Activated CD4-positive, alpha-beta T cell treated with anti-CD3 and anti-CD28 coated beads, Interleukin-2, amount 50 U/mL, for 48 hours (primary cell): Measurements from ENCODE around the gene YWHAH.
A peak's percentile ranks its signal among the peaks of the same experiment; 100 is the strongest.

Experiments
- DNase-seq, 2 experiments: peaks; one replicate each; pipeline ENCODE4 v3.0.0-alpha.2; 2020

YWHAH gene

DNA sequence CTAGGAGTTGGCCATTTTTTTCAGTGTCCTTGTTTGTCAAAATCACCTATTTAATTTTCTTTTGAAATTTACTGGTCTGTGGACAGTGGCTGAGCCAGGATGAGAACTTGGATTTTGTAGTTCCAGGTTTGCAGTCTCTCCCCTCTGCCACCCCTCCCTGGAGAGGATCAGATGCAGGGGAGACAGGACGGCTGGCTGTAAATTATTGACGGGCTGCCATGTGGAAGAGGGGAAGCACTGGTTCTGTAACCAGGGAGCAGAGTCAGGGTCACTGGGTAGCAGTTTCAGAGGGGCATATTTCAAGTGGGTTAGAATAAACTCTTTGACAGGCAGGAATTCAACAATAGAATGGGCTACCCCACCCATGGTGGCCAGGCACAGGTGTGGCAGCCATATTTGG, 20.6 kb upstream of the YWHAH start:
- DNase-seq, result no peak

DNA sequence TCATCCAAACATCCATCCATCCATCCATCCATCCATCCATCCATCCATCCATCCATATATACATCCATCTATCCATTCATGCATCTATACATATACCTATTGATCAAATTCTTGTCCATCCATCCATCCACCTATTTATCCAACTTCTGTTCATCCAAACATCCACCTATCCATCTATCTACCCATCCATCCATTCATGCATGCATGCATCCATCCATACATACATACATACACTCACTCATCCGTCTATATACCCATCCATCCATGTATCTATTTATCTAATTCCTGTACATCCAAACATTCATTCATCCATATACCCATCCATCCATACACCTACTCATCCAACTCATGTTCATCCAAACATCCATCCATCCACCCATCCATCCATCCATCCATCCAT, 19.3 kb upstream of the YWHAH start:
- no peak for DNase-seq

DNA sequence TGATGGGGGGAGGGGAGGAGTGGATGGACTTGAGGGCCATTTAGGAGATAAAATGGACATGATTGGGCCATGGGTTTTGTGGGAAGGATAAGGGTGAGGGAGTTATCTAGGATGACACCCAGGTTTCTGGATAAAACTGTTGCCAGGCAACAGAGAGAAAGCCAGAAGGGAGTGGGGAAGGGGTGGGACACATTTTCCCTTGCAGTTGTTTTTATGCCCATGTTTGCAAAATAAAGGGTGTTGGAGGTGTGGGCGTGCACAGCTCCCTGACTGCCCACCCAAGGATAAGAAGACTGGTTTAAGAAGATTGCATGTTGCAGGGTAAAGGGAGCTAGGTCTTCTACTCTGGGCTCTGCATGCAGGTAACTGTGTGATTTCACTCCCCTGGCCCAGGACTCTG, 18.3 kb upstream of the YWHAH start:
- no peak for DNase-seq

DNA sequence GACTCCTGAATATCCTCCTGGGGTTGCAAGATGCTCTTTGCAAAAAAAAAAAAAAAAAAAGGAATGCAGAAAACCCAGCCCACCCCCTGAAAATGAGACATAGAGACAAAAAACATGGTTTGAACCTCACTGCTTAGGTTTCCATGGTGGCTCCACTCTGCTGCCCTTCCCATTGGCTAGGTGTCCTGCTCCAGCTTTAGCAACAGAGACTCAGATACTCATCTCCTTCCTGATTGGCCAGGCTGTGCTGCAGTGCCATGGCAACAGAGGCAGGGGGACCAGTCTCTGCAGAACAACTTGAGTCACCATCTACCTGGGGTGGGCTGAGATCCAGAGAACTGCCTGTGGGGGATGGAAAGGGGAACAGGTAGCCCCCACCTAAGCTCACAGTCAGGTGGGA, 17.4 kb upstream of the YWHAH start:
- no peak for DNase-seq

DNA sequence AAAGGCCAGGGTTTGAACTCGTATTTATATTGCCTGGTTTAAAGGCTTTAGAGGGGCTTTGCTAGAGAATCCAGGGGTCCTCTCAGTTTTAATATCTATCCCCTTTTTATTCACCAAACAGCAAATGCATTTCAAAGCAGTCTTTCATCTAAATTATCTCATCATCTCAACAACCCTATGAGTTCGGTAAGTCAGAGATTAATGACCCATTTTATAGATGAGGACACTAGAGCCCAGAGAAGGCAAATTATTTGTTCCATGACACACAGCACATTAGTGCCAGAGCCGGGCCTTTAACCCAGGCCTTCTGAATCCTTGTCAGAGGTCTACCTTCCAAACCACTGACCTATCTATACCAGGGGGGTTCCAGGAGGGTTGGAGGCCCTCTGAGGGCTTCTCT, 16.8 kb upstream of the YWHAH start:
- no peak for DNase-seq

DNA sequence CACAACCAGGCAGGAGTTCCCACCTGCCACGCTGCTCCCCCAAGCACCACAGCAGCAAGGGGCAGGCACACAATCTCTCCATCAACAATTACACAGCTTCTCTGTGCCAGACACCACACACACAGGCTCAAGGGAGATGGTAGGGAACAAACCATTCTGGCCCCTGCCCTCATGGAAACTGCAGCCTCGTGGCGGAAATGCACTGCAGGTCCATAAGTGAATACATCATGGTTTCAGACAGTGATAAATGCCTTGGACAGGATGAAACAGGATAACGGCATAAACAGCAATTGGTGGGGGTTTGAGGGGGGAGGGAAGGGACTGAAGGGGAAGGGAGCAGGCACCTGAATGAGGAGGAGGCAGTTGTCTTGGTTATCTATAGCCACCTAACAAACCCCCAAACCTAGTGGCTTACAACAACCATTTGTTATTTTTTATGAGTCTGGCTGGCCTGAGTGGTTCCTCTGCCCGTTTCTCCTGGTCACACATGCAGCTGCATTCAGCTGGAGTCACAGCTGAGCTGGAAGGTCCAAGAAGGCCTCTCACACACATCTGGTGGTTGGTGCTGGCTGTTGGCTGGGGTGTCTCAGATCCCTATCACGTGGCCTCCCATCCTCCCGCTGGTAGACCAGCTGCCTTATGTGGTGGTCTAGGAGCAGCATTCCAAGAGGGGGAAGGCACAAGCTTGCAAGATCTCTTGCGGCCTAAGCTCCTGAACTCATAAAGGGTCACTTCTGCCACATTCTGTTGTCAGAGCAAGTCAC, 15.0 kb upstream of the YWHAH start:
- DNase-seq, result no peak

DNA sequence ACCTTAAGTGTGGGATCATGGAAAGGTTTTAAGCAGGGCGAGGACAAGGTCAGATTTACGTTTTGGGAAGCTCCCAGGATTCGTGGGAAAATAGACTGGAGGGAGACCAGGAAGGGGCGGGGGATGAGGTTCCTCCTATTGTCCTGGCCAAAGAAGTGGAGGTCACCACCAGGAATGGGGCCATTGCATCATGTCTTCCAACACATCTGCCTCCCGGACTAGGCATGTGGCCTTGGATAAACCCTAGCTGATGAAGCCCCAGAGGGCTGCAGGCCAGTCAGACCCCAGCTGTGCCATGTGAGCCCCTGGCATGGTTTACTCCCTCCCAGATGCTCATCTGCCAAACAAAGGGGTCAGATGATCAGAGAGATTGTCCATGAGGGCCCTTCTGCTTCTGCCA, 11.5 kb upstream of the YWHAH start:
- no peak for DNase-seq

DNA sequence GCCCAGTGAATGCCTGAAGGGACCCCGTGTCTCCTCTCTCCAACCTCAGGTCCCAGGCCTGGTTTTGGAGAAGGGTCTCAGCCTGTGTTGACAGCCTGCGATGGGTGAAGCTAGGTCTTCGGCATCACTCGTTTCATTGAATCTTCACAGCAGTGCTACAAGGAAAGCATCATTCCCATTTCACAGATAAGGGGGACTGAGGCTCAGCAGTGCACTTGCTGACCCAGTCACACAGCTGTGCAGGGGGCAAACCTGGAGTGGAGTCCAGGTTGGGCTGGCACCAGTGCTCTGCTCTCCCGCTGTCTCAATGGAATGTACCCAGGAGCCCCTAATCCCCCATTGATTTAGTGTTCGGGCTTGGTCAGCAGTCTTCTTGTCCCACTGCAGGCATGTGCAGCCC, 10.9 kb upstream of the YWHAH start:
- no peak for DNase-seq

DNA sequence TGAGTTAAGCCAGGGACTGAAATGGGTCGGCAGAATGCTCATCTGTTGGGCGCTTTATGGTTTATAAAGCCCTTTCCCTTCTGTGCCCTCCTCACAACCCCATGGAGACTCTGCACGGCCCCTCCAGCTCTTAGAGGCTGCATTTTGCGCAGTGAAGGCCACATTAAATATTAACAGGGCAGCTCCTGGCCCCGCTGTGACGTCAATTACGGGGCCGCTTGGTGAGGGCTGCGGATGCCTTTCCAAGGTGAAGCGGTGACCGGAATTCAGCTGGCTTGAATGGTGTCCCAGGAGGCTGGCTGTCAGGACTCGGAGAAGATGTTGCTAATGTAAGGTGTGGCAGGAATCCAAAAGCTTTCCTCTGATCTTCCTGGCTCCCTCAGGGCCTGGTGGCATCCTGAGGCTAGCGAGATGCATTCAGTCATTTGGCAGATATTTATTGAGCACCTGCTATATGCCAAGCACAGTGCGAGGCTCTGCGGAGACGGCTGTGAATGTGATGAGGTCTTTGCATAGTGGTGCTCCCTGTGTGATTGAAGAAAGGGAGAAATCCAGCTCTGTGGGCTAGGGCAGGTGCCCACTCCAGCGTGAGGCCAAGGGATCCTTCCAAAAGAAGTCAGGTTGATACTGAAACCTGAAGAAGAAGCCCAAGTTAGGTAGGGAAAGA, 10.4 kb upstream of the YWHAH start:
- no peak for DNase-seq

DNA sequence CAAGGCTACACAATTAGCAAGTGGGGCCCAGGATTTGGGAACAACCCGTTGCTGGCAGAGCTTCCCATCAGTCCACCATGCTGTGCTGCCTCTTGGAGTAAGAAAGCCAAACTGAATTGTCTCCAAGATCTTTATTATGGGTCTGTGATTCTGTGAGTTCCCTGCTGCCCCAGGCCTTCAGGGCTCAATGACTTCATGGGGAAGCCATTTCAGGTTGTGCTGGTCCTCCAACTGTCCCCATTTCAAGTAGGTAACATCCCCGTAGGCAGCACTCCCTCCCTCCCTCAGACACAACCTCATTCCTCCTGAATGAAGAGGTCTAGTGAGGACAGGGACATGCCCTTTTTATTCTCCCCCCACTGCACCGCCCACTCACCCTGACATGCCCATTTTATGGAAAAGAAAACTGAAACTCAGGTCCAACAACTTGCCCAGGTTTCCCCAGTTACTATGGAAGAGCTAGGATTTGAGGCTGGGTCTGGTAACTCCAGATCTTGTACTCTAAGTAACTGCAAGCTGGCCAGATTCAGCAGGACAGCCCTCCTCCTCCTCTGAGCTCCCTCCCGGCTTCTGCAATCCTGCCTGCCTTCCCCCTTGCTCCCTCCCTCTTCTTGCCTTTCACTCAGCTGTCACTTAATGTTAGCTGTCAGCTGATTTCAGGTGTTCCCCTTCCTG, 8.2 kb upstream of the YWHAH start:
- DNase-seq, result no peak

DNA sequence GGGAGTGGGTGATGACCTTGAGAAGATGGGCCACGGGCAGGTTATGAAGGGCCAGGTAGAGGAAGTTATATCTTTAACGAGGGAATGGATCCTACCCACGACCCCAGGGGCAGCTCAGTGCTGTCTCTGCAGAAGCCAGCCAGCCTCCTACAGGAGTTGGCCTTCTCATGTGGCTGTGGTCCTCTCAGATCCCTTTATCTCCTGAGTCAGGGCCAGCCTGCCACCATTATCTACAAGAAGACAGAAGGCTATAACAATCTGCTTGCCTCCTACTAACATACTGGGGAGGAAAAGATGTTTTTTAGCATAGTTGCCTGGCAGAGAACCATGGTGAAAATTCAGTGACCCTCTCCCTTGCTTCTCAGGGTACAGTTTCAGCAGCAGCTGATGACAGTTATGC, 7.0 kb upstream of the YWHAH start:
- DNase-seq, result no peak

DNA sequence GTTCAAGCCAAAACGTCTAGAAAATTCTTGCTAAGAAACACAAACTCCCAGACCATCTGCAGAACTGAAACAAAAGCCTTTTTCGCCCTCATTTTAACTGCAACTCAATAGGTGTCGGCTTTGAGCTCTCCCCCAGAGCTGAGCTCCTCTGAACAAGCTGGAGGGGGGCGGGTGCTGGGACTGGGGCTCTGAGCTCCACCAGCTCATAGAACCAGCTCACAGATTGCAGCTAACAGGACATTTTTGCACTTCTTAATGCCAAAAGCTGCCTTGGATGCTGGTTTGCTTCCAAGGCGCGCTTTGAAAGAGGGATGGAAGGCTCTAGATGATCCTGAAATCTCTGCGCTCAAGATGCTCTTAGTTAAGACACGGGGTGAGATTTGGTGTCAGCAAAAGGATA, 6.0 kb upstream of the YWHAH start:
- no peak for DNase-seq

DNA sequence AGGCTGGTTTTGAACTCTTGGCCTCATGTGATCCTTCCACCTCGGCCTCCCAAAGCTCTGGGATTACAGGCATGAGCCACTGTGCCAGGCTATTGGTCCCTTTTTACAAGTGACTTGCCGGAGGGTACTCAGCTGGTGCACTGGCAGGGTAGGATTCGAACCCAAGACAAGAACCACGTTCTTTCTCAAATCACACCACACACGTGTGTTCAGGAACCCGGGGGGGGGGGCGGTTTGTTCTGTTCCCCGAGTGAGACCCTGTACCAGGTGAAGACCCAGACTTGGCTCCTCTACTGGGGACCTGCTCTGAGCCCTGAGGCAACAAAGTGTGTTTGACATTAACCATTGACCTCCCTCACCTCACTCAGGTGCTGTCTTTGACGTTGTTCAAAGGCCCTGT, 3.8 kb upstream of the YWHAH start:
- no peak for DNase-seq

DNA sequence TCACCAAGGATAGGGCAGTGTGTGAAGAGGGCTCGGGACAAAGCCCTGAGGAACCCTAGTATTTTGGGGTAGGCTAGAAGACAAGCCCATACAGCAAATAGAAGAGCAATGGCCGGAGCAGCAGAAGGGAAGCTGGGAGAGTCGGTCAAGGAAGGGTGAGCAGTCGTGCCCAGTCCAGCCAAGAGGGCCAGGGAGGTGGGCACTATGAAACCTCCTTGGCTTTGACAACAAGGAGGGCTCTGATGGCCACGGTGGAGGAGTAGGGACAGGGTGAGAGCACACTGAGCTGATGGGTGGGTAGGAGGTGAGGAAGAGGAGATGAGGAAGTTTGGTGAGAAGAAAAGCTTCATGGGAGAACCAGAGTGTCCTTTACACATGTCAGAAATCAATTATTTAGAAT, 2.2 kb upstream of the YWHAH start:
- no peak for DNase-seq

DNA sequence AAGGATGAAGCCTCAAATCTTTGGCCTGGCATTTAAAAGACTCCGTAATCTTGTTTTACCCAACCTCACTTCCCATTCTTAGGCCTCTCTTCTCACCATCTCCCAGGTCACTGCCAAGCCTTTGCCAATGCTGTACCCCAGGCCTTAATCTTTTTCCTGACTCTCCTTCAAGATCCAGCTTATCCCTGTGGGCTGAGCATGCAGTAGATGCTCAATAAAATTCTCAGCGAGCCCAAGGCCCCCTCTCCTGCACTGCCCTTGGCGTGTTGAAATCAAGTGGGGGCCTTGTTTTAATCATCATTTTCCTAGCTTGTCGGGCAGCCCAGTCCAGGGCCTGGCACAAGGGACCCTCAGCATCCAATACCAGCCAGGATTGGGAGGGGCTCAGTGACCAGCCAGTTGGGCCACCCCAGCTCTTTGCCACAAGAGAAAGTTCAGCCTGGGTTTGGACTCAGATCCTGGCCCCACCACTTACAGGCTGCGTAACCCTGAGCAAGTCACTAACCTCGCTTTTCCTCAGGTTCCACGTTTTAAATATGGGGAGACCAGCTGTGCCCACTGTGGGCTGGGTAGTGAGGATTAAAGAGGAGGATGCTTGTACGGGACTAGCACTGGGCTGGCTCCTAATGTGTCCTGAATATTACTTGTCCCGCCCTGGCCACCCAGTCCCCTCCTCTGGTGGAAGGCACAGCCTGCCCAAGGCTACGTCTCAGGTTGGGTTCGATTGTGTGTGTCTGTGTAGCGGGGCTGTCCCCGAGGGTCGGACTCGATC, 943 bp upstream of the YWHAH start:
- DNase-seq, result no peak

DNA sequence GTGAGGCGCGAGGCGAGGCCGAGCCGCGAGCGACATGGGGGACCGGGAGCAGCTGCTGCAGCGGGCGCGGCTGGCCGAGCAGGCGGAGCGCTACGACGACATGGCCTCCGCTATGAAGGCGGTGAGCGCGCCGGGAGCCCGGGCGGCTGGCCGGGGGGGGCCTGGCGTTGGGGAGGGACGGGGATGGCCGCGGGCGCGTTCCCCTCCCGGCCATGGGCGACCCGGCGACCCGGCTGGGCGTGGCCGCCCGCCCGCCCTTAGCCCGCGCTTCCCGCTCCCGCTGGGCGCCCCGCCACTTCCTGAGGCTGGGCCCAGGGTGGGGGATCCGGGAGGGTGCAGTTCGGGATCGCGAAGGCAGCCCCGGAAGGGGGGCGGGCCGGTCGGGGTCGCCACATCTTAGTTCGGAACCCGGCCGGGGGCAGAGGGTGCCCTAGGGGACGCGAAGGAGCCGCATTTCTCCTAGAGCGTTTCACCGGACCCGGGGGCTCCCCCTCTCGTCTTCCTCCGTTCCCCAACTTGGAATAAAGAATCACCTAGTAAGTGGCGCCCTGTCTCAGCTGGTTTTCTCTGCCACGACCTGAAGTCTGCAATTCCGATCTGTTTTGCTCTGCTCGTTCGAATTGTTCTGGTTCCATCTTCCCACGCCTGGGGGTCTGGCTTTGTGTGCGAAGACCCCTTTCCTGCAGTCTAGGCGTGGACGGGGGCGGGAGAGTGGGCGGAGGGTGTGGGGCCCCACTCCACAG, 536 bp downstream of the YWHAH start:
- DNase-seq, result peak; percentile 40 to 44

DNA sequence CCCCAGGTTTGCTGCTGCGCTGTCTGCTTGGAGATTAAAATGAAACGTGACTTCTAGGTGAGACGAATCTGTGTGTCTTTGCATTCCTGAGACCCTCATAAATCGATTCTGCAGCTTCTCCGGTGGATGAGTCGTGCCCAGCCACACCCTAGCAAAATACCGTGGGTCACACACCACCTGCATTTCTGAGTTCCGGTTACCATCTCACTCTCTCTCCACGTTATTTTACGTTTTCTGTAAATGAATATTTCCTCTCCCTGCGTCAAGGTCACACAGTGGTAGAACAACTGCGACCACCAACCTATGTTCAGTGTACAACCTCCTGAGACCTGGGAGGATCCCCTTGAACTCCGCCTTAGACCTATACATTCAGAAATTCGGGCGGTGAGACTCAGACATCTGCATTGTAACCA, 1.1 kb downstream of the YWHAH start:
- no peak for DNase-seq

DNA sequence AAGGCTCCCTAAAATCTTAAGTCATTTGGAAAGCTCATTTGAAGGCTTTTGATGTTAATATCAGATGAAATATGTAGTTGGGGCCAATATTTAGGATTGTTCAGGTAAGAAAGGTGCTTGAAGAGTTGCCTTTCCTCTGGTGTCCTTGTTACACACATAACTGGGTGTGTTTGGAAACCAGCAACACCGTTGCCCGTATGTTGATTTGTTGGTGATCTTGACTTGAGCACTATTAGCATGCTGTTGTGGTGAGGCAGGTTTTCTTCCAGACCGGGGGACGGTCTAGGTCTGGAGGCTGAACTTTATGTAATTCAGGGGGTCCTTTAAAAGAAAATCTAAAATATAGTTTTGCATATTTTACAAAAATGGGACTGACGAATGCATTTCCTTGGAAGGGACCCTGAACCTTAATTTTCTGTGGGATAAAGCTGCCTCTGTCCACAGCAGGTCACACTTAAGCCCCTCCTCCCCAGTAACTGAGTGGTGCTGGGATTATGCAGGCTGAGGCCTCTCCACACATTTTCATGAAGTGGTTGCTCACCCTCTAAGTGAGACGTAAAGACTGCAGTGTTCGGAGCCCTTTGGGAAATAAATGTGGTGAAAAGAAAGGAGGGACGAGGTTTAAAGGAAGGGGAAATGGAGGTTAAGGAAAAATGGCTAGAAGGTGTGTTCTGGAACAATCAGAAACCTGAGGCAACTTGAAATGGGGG, 1.8 kb downstream of the YWHAH start:
- no peak for DNase-seq

DNA sequence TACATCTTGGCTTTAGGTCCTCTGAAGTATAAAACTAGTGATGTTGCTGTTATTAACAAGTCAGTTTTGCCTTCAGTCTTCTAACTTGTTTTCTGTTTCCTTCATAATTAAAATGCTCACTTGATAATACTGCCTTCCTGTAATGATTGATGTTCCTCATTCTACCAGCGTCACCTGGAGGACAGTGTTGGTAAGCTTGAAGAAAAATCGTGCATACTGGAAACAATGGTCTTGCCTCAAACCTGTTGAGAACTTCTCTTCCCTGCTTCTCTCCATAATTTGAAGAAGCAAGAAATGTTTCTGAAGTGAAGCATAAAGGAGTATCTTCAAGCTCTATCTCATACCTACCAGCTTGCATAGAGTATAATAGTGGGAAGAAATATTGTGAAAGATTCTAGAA, 3.0 kb downstream of the YWHAH start:
- DNase-seq, result no peak

DNA sequence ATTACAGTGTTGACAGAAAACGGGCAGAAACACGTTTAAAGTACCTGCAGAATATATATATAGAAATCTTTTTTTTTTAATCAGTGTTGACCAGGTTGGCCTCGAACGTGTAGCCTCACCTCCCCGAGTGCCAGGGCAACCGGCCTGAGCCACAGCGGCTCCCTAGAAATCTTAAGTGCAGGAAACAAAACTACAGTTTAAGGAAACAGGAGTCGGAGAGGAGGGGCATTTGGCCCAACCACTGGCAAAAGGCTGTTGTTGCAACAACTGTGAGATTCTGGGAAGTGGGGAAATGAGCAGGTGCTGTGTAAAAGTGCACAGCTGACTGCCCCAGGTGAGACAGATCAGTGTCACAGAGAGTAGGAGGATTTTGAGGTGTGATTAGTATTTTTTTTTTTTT, 3.7 kb downstream of the YWHAH start:
- no peak for DNase-seq

DNA sequence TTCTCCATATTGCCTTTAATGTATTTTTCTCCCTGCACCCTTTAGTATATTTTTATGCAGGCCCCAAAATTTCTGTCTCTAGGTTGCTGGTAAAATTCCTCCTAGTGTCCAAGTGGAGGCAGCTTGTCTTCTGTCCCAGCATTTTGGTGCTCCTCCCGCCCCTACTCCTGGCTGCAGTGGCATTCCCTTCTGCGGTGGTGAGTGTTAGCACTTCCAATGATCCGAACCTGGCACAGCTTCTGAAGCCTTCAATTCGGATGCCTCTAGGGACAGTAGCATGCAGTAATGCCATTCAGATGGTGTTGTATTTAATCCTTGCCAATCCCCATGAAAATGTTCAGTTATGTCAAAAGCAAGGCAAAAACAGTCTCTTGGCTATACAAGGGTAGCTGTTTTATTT, 5.9 kb downstream of the YWHAH start:
- no peak for DNase-seq
